ENCODE measurements around the gene C19orf38.
A peak's percentile ranks its signal among the peaks of the same experiment; 100 is the strongest.

Gene C19orf38

DNA sequence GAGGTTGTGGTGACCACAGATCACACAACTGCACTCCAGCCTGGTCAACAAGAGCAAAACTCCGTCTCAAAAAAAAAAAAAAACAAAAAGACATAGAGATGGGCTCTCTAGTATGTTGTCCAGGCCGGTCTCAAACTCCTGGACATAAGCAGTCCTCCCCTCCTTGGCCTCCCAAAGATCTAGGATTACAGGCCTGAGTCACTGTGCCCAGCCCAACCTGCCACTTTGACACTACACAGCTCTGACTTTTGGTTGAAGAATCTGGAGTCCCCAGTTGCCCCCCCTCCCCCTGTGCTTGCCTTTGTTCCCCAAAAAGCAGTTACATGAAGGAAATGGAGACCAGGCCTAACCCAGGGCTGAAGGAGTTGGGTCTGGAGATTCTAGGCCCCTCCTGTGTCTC lies 36.1 kb downstream of the C19orf38 start:
- Histone ChIP-seq H3K36me3 (ENCODE audit: insufficient read depth, low read length) (peaks cover 2% of the 10 kb centered on the region; the same call in 1 of the 2 replicates), H4K20me1 (ENCODE audit: insufficient read depth, low read length) (no peaks in the 10 kb centered on the region), H3K4me2 (ENCODE audit: low read length) (no peak overlapping the region), H3K4me3 (ENCODE audit: low read depth, low read length, poor library complexity, severe bottlenecking) (no peak overlapping the region), H3K9me3 (ENCODE audit: low read length) (no peaks in the 10 kb centered on the region), H3F3A (ENCODE audit: insufficient read depth, low read length) (no peaks in the 10 kb centered on the region), H3K4me1 (ENCODE audit: insufficient read depth, low read length, severe bottlenecking) (peaks cover 40% of the 10 kb centered on the region), H3K27ac (ENCODE audit: low read depth, low read length, poor library complexity, severe bottlenecking) (no peak overlapping the region), H3K9me2 (ENCODE audit: low read depth, low read length) (no peaks in the 10 kb centered on the region), H3K9ac (ENCODE audit: low read length) (no peak overlapping the region), H3K27me3 (ENCODE audit: insufficient read depth, low read length) (no peaks in the 10 kb centered on the region), H2AFZ (ENCODE audit: low read length) (no peak overlapping the region), H3K79me2 (ENCODE audit: insufficient read depth, low read length) (peaks cover 45% of the 10 kb centered on the region)
- TF ChIP-seq, protein P1, sequence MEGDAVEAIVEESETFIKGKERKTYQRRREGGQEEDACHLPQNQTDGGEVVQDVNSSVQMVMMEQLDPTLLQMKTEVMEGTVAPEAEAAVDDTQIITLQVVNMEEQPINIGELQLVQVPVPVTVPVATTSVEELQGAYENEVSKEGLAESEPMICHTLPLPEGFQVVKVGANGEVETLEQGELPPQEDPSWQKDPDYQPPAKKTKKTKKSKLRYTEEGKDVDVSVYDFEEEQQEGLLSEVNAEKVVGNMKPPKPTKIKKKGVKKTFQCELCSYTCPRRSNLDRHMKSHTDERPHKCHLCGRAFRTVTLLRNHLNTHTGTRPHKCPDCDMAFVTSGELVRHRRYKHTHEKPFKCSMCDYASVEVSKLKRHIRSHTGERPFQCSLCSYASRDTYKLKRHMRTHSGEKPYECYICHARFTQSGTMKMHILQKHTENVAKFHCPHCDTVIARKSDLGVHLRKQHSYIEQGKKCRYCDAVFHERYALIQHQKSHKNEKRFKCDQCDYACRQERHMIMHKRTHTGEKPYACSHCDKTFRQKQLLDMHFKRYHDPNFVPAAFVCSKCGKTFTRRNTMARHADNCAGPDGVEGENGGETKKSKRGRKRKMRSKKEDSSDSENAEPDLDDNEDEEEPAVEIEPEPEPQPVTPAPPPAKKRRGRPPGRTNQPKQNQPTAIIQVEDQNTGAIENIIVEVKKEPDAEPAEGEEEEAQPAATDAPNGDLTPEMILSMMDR (IDR thresholded peaks at IDR 0.05; ENCODE audit: low read length) = no peak
- TF ChIP-seq EZH2 (IDR thresholded peaks at IDR 0.05; ENCODE audit: borderline replicate concordance, low read length) = no peak

DNA sequence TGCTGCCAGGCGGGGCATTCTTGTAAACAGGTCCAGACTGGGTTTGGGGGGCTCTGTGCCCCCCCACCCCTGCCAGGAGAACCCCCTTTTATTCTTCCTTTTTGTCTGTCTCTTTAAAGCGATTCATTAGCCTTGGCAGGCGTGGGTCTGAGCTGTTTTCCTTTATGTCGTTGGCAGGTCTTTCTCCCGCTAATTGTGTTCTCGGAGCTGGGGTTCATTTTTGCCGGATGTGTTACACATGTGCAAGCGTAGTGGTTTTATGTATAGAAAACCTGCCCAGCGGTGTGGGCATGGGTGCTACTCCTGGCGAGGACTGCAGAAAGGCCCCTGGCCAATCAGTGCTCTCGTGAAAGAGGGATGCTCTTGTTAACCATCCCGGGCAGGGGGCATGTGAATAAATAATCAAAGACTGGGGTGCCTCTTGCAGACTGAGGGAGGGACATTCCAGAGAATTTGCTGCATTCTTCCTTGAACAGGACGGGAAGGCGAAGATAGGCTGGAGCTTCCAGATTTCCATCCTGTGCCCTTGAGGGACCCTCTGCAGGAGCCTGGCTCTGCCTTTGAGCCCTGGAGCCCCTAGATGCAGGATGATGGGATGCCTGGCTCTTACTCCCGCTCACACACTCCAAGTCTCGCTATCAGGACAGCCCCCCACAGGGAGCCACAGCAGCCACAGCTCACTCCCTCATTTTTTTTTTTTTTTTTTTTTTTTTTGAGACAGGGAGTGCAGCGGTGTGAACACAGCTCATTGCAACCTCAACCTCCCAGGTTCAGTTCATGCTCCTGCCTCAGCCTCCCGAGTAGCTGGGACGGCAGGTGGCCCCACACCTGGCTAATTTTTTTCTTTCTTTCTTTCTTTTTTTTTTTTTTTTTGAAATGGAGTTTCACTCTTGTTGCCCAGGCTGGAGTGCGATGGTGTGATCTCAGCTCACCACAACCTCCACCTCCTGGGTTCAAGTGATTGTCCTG lies 37.3 kb downstream of the C19orf38 start:
- Histone ChIP-seq H3K27ac (ENCODE audit: low read depth, low read length, poor library complexity, severe bottlenecking) (no peak overlapping the region), H3K4me3 (ENCODE audit: low read depth, low read length, poor library complexity, severe bottlenecking) (no peak overlapping the region), H4K20me1 (ENCODE audit: insufficient read depth, low read length) (no peaks in the 10 kb centered on the region), H3F3A (ENCODE audit: insufficient read depth, low read length) (no peaks in the 10 kb centered on the region), H3K9ac (ENCODE audit: low read length) (no peak overlapping the region), H2AFZ (ENCODE audit: low read length) (no peak overlapping the region), H3K9me3 (ENCODE audit: low read length) (no peaks in the 10 kb centered on the region), H3K79me2 (ENCODE audit: insufficient read depth, low read length) (peaks cover 33% of the 10 kb centered on the region), H3K4me1 (ENCODE audit: insufficient read depth, low read length, severe bottlenecking) (peaks cover 28% of the 10 kb centered on the region), H3K36me3 (ENCODE audit: insufficient read depth, low read length) (peaks cover 2% of the 10 kb centered on the region; the same call in 1 of the 2 replicates), H3K9me2 (ENCODE audit: low read depth, low read length) (no peaks in the 10 kb centered on the region), H3K27me3 (ENCODE audit: insufficient read depth, low read length) (no peaks in the 10 kb centered on the region), H3K4me2 (ENCODE audit: low read length) (no peak overlapping the region)
- no peak for TF ChIP-seq EZH2 (IDR thresholded peaks at IDR 0.05; ENCODE audit: borderline replicate concordance, low read length)
- TF ChIP-seq, protein P1 (IDR thresholded peaks at IDR 0.05; ENCODE audit: low read length) = no peak

DNA sequence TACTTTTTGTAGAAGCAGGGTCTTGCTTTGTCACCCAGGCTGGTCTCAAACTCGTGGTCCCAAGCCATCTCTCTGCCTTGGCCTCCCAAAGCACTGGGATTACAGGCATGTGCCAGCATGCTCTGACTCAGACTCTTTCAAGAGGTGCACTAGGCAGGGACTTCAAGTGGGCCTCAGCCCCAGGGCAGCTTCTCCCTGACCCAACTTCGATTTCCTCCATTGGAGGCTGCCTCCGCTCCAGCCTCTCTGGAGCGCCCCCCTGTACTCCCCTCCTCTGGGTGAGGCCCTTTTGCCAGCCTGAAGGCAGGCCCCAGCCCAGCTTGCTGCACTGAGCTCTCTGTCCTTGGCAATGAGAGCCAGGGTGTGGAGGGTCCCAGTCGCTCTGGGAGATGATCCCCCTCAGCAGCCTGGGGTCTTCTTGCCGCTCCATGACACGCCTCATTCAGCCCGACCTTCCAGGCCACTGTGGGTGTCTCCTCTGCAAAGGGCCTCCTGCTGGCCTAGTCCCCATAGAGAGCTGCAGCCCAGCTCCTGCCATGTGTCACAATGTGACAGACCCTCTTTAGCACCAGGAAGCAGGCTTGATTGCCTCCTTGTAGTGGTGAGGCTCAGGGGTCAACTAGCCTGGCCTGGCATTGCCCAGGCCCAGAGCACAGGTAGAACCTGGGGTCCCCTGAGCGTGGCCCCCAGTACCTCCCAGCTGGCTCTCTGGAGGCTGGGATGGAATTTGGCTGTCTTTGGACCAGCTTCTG lies 39.6 kb downstream of the C19orf38 start:
- peaks cover 22% of the 10 kb centered on the region for H3K79me2 ChIP-seq (ENCODE audit: insufficient read depth, low read length)

More for the DNA sequence above, 39.6 kb downstream of the C19orf38 start:
- Histone ChIP-seq H4K20me1 (ENCODE audit: insufficient read depth, low read length) (no peaks in the 10 kb centered on the region), H3K4me3 (ENCODE audit: low read depth, low read length, poor library complexity, severe bottlenecking) (peak overlapping the region; percentile 0), H3K9me2 (ENCODE audit: low read depth, low read length) (no peaks in the 10 kb centered on the region), H3K4me1 (ENCODE audit: insufficient read depth, low read length, severe bottlenecking) (peaks cover 28% of the 10 kb centered on the region), H3K4me2 (ENCODE audit: low read length) (peak overlapping the region; percentile 38), H3F3A (ENCODE audit: insufficient read depth, low read length) (no peaks in the 10 kb centered on the region), H3K36me3 (ENCODE audit: insufficient read depth, low read length) (no peaks in the 10 kb centered on the region), H3K9ac (ENCODE audit: low read length) (peak overlapping the region; percentile 58), H2AFZ (ENCODE audit: low read length) (no peak overlapping the region), H3K27me3 (ENCODE audit: insufficient read depth, low read length) (no peaks in the 10 kb centered on the region), H3K27ac (ENCODE audit: low read depth, low read length, poor library complexity, severe bottlenecking) (peak overlapping the region; percentile 87), H3K9me3 (ENCODE audit: low read length) (no peaks in the 10 kb centered on the region)
- TF ChIP-seq EZH2 (IDR thresholded peaks at IDR 0.05; ENCODE audit: borderline replicate concordance, low read length) = no peak
- TF ChIP-seq, protein P1 (IDR thresholded peaks at IDR 0.05; ENCODE audit: low read length) = no peak

Measured in OCI-LY1 (cell line).